AG04450 (cell line): Measurements from ENCODE around the gene XRN1. TPM values are rescaled to one million over a fixed set of nuclear protein-coding genes. Genes with fewer than 3 reads are reported as not detected.

Experiments used
- CTCF ChIA-PET: fragments of 300-600, 350-600 bp; formaldehyde crosslinking; extraction: SDS; loops from one replicate; lab custom pipeline; 2022; ENCODE audit warnings: antibody characterized with exemption, inconsistent platforms; lab: Charles Lee
- POLR2A ChIA-PET: fragments of 350-600 bp; formaldehyde crosslinking; extraction: SDS; loops from one replicate; lab custom pipeline; 2021; ENCODE audit warnings: antibody characterized with exemption, inconsistent platforms; lab: Yijun Ruan, JAX
- DNase-seq: peaks from one replicate; pipeline ENCODE4 v3.0.0-alpha.2; 2011; ENCODE audit warnings: low read depth, low spot score
- H3K27ac ChIP-seq: one replicate; pipeline ENCODE4 v1.5.1; 2012; ENCODE audit warnings: low read depth, low read length, control low read depth
- H3K27me3 ChIP-seq: one replicate; pipeline ENCODE4 v1.6.0; 2012; ENCODE audit warnings: low read length; ENCODE audit not compliant: control insufficient read depth, insufficient read depth
- H3K4me3 ChIP-seq: 2 replicates; pipeline ENCODE4 v1.5.1; 2011; ENCODE audit warnings: mild to moderate bottlenecking, low read depth, low read length, control low read depth
- H3K9me3 ChIP-seq: 2 replicates; pipeline ENCODE4 v1.5.1; 2012; ENCODE audit warnings: low read length; ENCODE audit not compliant: control insufficient read depth, insufficient read depth
- CTCF ChIP-seq: IDR thresholded peaks from 2 replicates; pipeline ENCODE4 v1.5.1; 2011; ENCODE audit warnings: low read depth, low read length, control low read depth, inconsistent platforms
- polyA plus RNA-seq: library from polyadenylated mRNA; depleted of rRNA; stranded (reverse); fragments of >200 nt; gene quantifications from 2 replicates; pipeline ENCODE4 v1.2.3, GENCODE V29; 2011

XRN1 gene
- polyA plus RNA-seq, 1 experiment, result 36.9 TPM

- no peak for TF ChIP-seq CTCF
- Histone ChIP-seq H3K9me3 (no peaks in the 10 kb centered on the region), H3K27me3 (no peaks in the 10 kb centered on the region), H3K27ac (no peak overlapping the region), H3K4me3 (no peak overlapping the region)
- ChIA-PET POLR2A (no interaction called here), CTCF (no interaction called here)
- no peak for DNase-seq
Measured at GRCh38 chr3:142460689-142461088, 12.9 kb upstream of the XRN1 start.

- no peak overlapping the region for H3K4me3 ChIP-seq
- no peaks in the 10 kb centered on the region for H3K27me3 ChIP-seq
- no peak for DNase-seq
- ChIA-PET POLR2A (no interaction called here), CTCF (no interaction called here)
- TF ChIP-seq CTCF, result no peak
- H3K9me3 ChIP-seq, result no peaks in the 10 kb centered on the region
- H3K27ac ChIP-seq, result no peak overlapping the region
Measured at GRCh38 chr3:142459929-142460328, 12.1 kb upstream of the XRN1 start.

- TF ChIP-seq CTCF, result no peak
- Histone ChIP-seq H3K27ac (no peak overlapping the region), H3K27me3 (no peaks in the 10 kb centered on the region), H3K4me3 (no peak overlapping the region), H3K9me3 (no peaks in the 10 kb centered on the region)
- POLR2A ChIA-PET, result no interaction called here
- CTCF ChIA-PET, result no interaction called here
- no peak for DNase-seq
Measured at GRCh38 chr3:142459096-142459495, 11.3 kb upstream of the XRN1 start.

- no peak for DNase-seq
- POLR2A ChIA-PET, result no interaction called here
- Histone ChIP-seq H3K9me3 (peaks cover 3% of the 10 kb centered on the region; the same call in 1 of the 2 replicates), H3K27me3 (no peaks in the 10 kb centered on the region), H3K4me3 (no peak overlapping the region), H3K27ac (no peak overlapping the region)
- TF ChIP-seq CTCF, result no peak
- CTCF ChIA-PET, result no interaction called here
Measured at GRCh38 chr3:142450881-142451280, 3.0 kb upstream of the XRN1 start.

- no peak for TF ChIP-seq CTCF
- no peak for DNase-seq
- no peak overlapping the region for H3K27ac ChIP-seq
- ChIA-PET POLR2A (no interaction called here), CTCF (no interaction called here)
- H3K4me3 ChIP-seq, result no peak overlapping the region
- H3K9me3 ChIP-seq, result peaks cover 3% of the 10 kb centered on the region; the same call in 1 of the 2 replicates
- no peaks in the 10 kb centered on the region for H3K27me3 ChIP-seq
Measured at GRCh38 chr3:142450189-142450588, 2.4 kb upstream of the XRN1 start.
